HG03571 (cell line): ENCODE measurements around the gene ATP6V0E1.
"Not testable (repeated sequence)": the region's sequence is repeated elsewhere in the genome, so short reads cannot be mapped to it uniquely, and the experiment has no call there.

Source experiments
- ATAC-seq: cut with Tn5 transposase; IDR thresholded peaks from one replicate; pipeline ENCODE4 v1.9.1; 2021; ENCODE audit not compliant: unreplicated experiment

ATP6V0E1 gene

GRCh38 chr5:173069671-173070070, 86.1 kb downstream of the ATP6V0E1 start:
- ATAC-seq, result no peak

- no peak for ATAC-seq
Observed at GRCh38 chr5:173075137-173075843, 91.7 kb downstream of the ATP6V0E1 start.

DNA sequence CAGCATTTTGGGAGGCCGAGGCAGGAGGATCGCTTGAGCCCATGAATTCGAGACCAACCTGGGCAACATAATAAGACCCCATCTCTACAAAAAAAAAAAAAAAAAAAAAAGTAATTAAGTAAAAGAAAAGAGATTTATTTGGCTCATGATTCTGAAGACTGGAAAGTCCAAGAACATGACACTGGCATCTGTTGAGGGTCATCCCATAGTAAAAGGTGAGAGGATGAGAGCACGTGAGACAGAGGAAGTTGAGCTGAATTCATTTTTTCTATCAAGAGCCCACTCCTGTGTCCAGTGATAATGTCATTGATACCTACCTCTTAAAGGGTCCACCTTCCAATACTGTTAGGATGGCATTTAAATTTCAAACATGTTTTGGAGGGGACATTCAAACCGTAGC, 92.4 kb downstream of the ATP6V0E1 start:
- ATAC-seq, result no peak

- ATAC-seq, result not testable (repeated sequence)
Observed at GRCh38 chr5:173076471-173076870, 92.9 kb downstream of the ATP6V0E1 start.

GRCh38 chr5:173078878-173079277, 95.3 kb downstream of the ATP6V0E1 start:
- no peak for ATAC-seq
